IgD-negative memory B cell (primary cell): ENCODE measurements around the gene SYNGR4. TPM values are rescaled to one million over a fixed set of nuclear protein-coding genes. Genes with fewer than 3 reads are reported as not detected.
A peak's percentile ranks its signal among the peaks of the same experiment; 100 is the strongest.

ENCODE experiments used
- H3K27ac Mint-ChIP-seq, 3 donors: one replicate each; pipeline ENCODE4 v1.8.0; 2020 to 2022; ENCODE audit warnings: mild to moderate bottlenecking in 3 of 3, mixed read lengths in 3 of 3, moderate library complexity in 1 of 3
- H3K27me3 Mint-ChIP-seq: one replicate; pipeline ENCODE4 v1.8.0; 2021; ENCODE audit warnings: mixed read lengths
- H3K36me3 Mint-ChIP-seq: one replicate; pipeline ENCODE4 v1.8.0; 2020; ENCODE audit warnings: mild to moderate bottlenecking, mixed read lengths
- H3K4me1 Mint-ChIP-seq, 3 donors: one replicate each; pipeline ENCODE4 v1.8.0; 2020 to 2022; ENCODE audit warnings: mixed read lengths in 3 of 3, mild to moderate bottlenecking in 1 of 3
- H3K4me3 Mint-ChIP-seq, 4 donors: one replicate each; pipeline ENCODE4 v1.8.0; 2020 to 2022; ENCODE audit warnings: mild to moderate bottlenecking in 4 of 4, mixed read lengths in 4 of 4, moderate library complexity in 3 of 4
- H3K9me3 Mint-ChIP-seq, 3 donors: one replicate each; pipeline ENCODE4 v1.8.0; 2020 to 2021; ENCODE audit warnings: mixed read lengths in 3 of 3, mild to moderate bottlenecking in 1 of 3
- polyA plus RNA-seq: library from polyadenylated mRNA; unstranded; fragments of 300-500 nt; fragmentation: Illumina TruSeq; gene quantifications from one replicate; pipeline ENCODE4 v1.2.3, GENCODE V29; 2021

SYNGR4 gene
- polyA plus RNA-seq, 1 donor from 2014 or later = not detected

DNA sequence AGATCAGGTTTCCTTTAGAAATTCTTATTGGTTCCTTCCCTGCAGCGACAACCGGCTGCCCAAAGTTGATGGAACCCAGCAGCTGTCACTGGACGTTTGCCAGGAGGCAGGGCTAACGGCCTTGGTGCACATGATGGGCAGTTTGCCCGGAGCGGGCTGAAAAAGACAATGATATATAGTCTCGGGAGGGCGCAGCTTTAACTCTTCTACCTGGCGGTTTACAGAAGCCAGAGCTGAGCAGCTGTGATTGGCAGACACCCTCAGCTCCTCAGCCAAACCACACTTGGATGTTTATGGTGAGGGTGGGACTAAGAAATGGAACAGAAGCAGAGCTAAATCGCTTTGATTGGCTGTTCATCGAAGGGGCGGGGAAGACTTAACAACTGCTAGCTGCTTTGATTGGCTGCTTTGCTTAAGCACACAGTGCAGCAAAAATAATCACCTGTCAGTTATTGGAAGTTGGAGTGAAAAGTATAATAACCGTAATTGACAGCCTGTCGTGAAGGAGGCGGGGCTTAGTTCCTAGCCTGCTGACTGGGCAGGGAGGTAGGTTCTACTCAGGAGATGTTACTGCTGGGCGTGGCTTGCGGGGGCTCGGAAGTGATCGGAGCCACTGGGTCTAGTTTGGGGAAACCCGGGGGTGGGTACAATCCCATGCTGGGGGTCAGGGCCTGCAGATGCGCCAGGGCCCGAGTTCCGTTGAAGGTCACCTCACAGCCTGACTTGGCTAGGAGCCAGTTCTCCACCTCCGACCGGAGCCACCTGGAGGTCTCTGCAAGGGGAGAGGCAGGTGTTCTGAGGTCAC lies 31.3 kb upstream of the SYNGR4 start:
- H3K36me3 Mint-ChIP-seq = peaks cover 12% of the 10 kb centered on the region
- H3K4me3 Mint-ChIP-seq = peak overlapping the region; percentile 91 to 100 (median 98)
- no peaks in the 10 kb centered on the region for H3K27me3 Mint-ChIP-seq
- H3K9me3 Mint-ChIP-seq = no peaks in the 10 kb centered on the region
- peak overlapping the region; percentile 88 to 100 (median 99) for H3K27ac Mint-ChIP-seq
- peaks cover 17 to 35% (median 31%) of the 10 kb centered on the region in 3 donors for H3K4me1 Mint-ChIP-seq

DNA sequence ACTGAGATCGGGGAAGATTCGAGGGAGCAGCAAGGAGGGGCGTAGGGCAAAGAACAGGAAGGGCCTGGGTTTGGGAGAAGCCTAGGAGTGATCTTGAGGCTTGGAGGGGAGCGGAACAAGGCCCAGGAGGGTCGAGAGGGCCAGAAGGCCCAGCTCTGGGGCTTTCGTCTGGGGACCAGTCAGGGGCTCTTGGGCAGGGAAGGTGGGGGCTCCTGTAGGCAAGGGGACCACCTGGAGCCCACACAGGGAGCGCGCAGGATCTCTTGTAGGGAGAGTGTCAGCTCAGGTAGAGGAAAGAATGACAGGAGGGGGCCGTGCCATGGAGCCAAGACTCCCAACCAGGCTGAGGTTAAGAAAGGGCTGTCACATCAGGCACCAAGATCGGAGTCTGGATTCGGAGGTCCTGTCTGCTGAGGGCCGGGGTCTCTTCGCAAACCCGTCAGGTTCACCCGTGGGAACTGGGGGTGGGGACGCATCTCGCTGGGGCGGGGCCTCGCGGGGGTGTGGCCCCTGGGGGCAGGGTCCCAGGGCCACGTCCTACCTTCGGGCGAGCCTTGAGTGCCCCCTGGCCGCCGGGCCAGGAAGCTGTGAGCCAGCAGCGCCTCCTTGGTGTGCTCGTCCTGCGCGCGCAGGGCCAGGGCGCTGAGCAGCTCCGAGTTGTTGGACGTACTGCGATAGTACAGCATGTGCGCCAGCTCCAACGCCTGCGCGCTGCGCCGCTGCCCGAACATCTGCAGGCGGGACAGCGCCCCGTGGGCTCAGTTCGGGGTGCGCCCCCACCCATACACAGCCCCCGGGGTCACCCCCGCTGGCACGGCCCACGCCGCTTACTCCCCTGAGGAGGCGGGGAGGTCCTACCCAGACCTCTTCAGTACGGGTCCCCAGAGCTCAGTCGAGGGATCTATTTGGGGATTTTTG lies 30.4 kb upstream of the SYNGR4 start:
- Mint-ChIP-seq H3K27ac (peak overlapping the region; percentile 88 to 100 (median 99)), H3K36me3 (peaks cover 10% of the 10 kb centered on the region), H3K4me3 (peak overlapping the region; percentile 91 to 100 (median 98)), H3K27me3 (no peaks in the 10 kb centered on the region), H3K9me3 (no peaks in the 10 kb centered on the region), H3K4me1 (peaks cover 17 to 31% (median 29%) of the 10 kb centered on the region in 3 donors)

DNA sequence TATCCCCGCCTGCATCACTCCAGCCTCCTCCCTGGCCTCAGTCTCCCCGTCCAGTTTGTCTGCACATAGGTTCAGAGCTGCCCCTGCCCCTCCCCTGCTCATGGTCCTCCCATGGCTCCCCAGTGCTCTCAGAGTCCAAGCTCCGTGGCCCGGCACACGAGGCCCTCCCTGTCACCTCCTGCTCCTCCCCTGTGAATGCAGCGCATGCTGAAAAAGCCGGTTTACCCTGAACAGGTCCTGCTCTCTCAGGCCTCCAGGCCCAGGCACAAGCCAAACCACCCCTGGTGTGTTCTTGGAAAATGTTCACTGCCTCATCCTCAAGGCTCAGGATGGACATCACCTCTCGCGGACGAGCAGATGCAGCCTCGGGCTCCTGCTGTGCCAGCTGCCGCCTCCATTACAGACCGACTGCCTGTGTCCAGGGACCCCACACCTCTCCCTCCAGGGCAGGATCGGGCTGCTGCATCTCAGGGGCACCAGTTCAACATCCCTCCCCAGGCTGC lies 25.9 kb upstream of the SYNGR4 start:
- peaks cover 2% of the 10 kb centered on the region for H3K36me3 Mint-ChIP-seq
- H3K4me1 Mint-ChIP-seq = peaks cover 0 to 2% (median 1%) of the 10 kb centered on the region in 3 donors
- no peaks in the 10 kb centered on the region for H3K9me3 Mint-ChIP-seq
- no peak overlapping the region for H3K27ac Mint-ChIP-seq
- H3K27me3 Mint-ChIP-seq = no peaks in the 10 kb centered on the region
- no peak overlapping the region for H3K4me3 Mint-ChIP-seq

DNA sequence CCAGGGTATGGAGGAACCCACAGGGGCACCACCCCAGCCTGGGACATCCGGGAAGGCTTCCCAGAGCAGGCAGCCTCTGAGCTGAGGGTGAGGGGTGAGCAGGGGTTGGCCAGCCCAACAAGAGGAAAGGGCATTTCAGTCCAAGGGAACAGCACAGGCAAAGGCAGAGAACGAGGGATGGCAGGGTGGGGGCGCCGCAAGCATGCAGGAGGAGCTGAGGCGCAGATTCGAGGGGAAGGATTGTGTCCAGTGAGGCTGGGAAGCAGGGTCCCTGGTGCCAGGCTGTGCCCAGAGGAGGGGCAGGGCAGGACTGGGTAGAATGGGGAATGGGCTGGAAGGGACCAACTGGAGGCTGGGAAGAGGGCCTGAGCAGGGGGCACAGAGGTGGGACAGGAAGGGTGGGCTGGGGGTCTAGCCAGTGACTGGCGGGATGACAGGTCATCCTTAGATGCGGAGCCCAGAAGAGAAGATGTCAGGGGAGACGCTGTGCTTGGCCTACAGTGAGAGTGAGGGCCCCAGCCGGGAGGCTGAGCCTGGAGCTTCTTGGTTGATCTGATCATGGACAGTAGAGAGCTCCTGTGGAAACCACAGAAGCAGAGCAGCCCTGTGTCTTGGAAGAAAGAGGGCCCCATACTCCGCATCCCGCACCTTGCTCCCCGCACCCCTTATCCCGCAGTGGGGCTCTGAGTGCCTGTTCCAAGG lies 25.2 kb upstream of the SYNGR4 start:
- Mint-ChIP-seq H3K4me1 (peaks cover 0 to 2% (median 1%) of the 10 kb centered on the region in 3 donors), H3K27me3 (no peaks in the 10 kb centered on the region), H3K27ac (no peak overlapping the region), H3K9me3 (no peaks in the 10 kb centered on the region), H3K4me3 (no peak overlapping the region), H3K36me3 (peaks cover 2% of the 10 kb centered on the region)

DNA sequence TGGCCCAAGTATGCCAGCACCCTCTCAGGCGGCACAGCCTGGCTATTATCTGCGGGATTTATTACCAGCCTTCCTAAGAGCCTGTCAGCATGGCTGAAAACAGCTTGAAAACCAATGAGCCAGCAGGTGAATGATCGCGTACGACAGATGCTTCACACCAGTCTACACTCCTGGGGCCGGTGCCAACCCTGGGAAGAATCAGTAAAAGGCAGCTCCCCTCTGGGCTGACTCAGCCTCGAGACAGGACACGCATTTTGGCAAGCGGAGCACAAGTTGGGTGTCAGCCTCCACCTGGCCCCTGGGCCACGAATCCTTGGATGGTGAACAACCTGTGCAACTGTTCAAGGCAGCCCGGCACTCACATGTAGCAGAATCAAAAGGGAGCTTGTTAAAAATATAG lies 23.2 kb upstream of the SYNGR4 start:
- Mint-ChIP-seq H3K9me3 (no peaks in the 10 kb centered on the region), H3K36me3 (peaks cover 2% of the 10 kb centered on the region), H3K27ac (no peak overlapping the region), H3K27me3 (no peaks in the 10 kb centered on the region), H3K4me1 (peaks cover 0 to 2% (median 0%) of the 10 kb centered on the region in 3 donors), H3K4me3 (peak overlapping the region in 1 of 4 donors; percentile 57)

DNA sequence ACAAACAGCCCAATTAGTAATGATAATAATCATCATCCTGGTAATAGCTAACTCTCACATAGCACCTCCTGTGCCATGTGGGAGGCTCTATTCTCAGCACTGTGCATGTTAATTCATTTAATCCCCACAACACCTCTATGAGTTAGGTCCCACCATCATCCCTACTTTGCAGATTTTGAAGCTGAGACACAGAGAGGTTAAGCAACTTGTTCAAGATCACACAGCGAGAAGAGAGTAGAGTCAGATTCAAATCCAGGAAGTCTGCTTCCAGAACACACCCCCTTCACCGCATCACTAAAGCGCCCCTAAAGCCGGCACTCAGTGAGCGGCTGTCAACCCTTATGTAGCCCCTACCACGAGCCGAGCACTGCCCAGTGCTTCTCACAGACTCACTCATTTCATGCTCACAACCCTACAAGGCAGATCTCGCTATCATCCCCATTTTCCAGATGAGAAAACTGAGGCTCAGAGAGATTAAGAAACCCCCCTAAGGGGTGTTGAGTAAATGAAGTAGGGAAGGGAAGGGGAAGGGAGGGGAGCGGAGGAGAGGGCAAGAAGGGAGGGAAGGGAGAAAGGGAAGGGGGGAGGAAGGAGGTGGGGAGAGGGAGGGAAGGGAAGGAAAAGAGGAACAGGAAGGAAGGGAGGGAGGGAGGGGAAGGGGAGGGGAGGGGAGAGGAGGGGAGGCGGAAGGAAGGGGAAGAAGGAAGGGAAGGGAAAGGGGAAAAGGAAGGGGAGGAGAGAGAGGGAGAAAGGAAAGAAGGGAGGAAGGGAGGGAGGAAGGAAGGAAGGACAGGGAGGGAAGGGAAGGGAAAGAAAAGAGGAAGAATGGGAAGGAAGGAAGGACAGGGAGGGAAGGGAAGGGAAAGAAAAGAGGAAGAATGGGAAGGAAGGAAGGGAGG lies 22.4 kb upstream of the SYNGR4 start:
- Mint-ChIP-seq H3K27ac (no peak overlapping the region), H3K4me1 (peaks cover 0 to 2% (median 0%) of the 10 kb centered on the region in 3 donors), H3K9me3 (no peaks in the 10 kb centered on the region), H3K27me3 (no peaks in the 10 kb centered on the region), H3K4me3 (no peak overlapping the region), H3K36me3 (peaks cover 2% of the 10 kb centered on the region)

DNA sequence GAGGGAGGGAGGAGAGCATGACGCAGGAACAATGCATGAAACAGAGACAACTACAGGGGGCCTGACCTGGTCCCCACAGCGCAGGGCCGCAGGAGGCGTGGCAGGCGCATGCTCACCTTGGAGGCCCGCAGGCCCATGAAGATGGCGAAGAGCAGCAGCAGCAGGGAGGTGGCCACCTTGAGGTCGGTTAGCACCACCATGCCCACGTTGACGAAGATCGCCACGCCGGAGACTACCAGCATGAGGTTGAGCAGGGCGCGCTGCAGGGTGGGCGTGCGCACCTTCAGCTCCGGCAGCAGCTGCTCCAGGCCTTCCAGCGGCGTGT lies 21.8 kb upstream of the SYNGR4 start:
- Mint-ChIP-seq H3K36me3 (peaks cover 2% of the 10 kb centered on the region), H3K27me3 (no peaks in the 10 kb centered on the region), H3K4me1 (peaks cover 0 to 2% (median 0%) of the 10 kb centered on the region in 3 donors), H3K27ac (no peak overlapping the region), H3K9me3 (no peaks in the 10 kb centered on the region), H3K4me3 (no peak overlapping the region)

DNA sequence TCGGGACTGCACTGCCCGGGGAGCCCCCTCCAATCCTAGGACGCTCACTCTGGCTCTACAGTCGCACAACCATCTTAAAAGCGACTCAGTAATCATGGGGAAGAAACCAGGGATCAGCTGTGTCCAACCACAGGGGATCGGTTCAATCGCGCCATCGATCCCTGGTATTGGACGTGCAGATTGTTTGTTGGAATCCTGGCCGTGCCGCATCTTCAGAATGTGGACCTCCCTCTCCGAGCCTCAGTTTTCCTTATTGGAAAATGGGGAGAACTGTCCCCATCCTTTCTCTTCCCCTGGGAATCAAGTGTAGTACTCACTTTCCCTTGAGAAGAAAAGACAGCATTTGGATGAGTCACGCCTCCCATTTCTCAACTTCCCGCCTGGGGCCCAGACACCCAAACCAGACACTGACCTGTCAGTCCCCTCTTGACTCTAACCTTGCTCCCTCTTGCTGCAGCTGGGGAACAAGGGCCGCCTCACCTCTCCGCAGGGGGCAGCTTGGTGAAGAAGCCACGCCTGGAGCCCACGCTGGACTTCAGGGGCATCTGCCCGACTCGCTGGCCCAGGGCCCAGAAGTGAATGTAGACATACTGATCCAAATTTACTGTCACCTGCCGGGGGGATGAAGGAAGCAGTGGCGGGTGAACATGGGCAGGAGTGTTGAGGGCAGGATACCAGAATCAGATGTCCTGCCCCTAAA lies 21.2 kb upstream of the SYNGR4 start:
- Mint-ChIP-seq H3K27me3 (no peaks in the 10 kb centered on the region), H3K4me3 (no peak overlapping the region), H3K27ac (no peak overlapping the region), H3K9me3 (no peaks in the 10 kb centered on the region), H3K36me3 (peaks cover 2% of the 10 kb centered on the region), H3K4me1 (peaks cover 0 to 1% (median 0%) of the 10 kb centered on the region in 3 donors)

DNA sequence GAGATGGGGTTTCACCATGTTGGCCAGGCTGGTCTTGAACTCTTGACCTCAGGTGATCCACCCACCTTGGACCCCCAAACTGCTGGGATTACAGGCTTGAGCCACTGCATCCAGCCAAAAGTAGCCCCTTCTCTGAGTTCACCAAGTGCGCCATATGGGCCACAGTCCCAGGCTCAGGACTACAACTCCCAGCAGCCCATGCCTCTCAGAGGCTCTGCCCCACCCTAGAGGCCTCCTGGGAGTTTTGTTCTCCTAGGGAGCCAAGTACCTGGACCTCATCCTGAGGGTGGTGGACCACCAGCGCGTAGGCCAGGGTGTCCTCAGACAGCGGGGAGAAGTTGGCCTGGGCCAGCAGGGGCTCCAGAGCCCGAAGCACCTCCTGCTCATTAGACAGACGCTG lies 19.3 kb upstream of the SYNGR4 start:
- Mint-ChIP-seq H3K36me3 (peaks cover 3% of the 10 kb centered on the region), H3K9me3 (no peaks in the 10 kb centered on the region), H3K4me1 (peaks cover 0 to 2% (median 2%) of the 10 kb centered on the region in 3 donors), H3K4me3 (no peak overlapping the region), H3K27ac (no peak overlapping the region), H3K27me3 (no peaks in the 10 kb centered on the region)

DNA sequence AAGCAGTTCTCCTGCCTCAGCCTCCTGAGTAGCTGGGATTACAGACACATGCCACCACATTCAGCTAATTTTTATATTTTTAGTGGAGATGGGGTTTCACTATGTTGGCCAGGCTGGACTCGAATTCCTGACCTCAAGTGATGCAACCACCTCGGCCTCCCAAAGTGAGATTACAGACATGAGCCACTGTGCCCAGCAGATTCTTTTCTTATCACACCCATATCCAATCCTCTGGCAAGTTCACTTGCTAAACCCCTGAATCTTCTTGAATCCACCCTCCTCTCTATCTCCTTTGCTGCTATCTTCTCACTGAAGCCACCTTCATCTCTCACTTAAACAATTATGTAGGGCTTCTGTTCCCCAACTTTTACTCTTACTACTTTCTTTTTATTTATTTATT lies 18.0 kb upstream of the SYNGR4 start:
- Mint-ChIP-seq H3K4me1 (peaks cover 0 to 4% (median 4%) of the 10 kb centered on the region in 3 donors), H3K36me3 (peaks cover 3% of the 10 kb centered on the region), H3K27me3 (no peaks in the 10 kb centered on the region), H3K9me3 (no peaks in the 10 kb centered on the region), H3K4me3 (no peak overlapping the region), H3K27ac (no peak overlapping the region)

DNA sequence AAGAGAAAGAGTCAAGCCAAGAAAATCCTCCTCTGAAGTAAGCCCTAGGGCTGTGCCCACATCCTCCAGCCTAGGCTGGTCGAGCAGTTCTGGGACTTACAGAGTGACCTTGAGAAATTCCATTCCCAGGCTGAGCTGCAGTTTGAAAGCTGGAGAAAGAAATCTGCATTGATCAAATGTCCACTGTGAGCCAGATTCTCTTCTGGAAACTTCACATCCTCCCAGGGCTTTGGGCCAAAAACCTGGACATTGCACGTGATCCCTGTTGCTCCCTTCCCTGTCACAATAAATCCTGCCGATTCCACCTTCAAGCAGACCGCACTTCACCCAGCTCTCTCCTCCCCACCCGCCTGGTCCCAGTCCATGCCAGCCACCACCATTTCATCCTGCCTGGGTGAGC lies 16.1 kb upstream of the SYNGR4 start:
- Mint-ChIP-seq H3K27ac (no peak overlapping the region), H3K27me3 (no peaks in the 10 kb centered on the region), H3K36me3 (peaks cover 3% of the 10 kb centered on the region), H3K9me3 (no peaks in the 10 kb centered on the region), H3K4me1 (peaks cover 0 to 7% (median 4%) of the 10 kb centered on the region in 3 donors), H3K4me3 (no peak overlapping the region)

DNA sequence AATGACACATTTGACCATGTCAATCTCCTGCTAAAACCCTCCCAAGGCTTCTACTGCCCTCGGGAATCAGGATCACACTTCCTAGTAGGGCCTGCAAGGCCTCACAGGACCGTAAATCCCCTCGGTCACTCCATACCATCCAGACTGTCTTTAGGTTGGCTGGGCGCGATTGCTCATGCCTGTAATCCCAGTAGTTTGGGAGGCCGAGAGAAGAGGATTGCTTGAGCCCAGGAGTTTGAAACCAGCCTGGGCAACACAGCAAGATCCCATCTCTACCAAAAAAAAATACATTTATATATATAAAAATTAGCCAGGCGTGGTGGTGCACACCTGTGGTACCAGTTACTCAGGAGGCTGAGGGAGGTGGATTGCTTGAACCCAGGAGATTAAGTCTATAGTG lies 15.4 kb upstream of the SYNGR4 start:
- Mint-ChIP-seq H3K27ac (no peak overlapping the region), H3K4me1 (peaks cover 0 to 7% (median 4%) of the 10 kb centered on the region in 3 donors), H3K27me3 (no peaks in the 10 kb centered on the region), H3K36me3 (peaks cover 6% of the 10 kb centered on the region), H3K4me3 (no peak overlapping the region), H3K9me3 (no peaks in the 10 kb centered on the region)

DNA sequence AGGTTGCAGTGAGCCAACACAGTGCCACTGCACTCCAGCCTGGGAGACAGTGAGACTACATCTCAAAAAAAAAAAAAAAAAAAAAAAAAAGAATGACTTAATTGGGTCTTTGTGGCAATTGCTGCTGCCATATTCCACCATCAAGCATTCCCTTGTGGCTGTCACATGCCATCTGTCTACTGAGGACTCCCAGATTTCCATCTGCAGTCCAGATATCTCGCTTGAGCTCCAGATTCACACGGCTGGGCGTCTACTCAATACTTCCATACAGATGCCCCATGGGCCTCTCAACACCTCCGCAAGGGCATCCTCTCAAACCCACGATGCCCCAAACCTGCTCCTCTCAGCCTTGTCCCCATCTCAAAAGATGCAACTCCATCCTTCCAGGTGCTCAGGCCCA lies 13.3 kb upstream of the SYNGR4 start:
- Mint-ChIP-seq H3K27ac (no peak overlapping the region), H3K4me1 (peaks cover 0 to 7% (median 4%) of the 10 kb centered on the region in 3 donors), H3K27me3 (no peaks in the 10 kb centered on the region), H3K36me3 (peaks cover 6% of the 10 kb centered on the region), H3K9me3 (no peaks in the 10 kb centered on the region), H3K4me3 (no peak overlapping the region)
